Spleen (tissue), 11 donors: ENCODE measurements around the gene RPUSD1. TPM values are rescaled to one million over a fixed set of nuclear protein-coding genes. Genes with fewer than 3 reads are reported as not detected.

Source experiments
- DNase-seq: peaks from one replicate; pipeline ENCODE4 v3.0.0-alpha.2; 2020
- H3K27ac ChIP-seq, 8 donors: fragments of 200-600 bp; sonication (generic) in 7 of 8; 1 replicate in 4 of 8; 2 replicates in 4 of 8; pipeline versions ENCODE4 v1.5.0 to v1.8.0; 2016 to 2021; ENCODE audit warnings: inconsistent platforms in 4 of 8, mild to moderate bottlenecking in 4 of 8, moderate library complexity in 1 of 8
- H3K27me3 ChIP-seq, 7 donors: fragments of 200-600 bp; sonication (generic) in 6 of 7; replicated peaks in 1 of 7; 1 replicate in 4 of 7; 2 replicates in 3 of 7; pipeline versions ENCODE4 v1.5.0 to v1.8.0; 2016 to 2021; ENCODE audit warnings: inconsistent platforms in 3 of 7, mild to moderate bottlenecking in 1 of 7
- H3K36me3 ChIP-seq, 6 donors: fragments of 200-600 bp; sonication (generic) in 5 of 6; 1 replicate in 4 of 6; 2 replicates in 2 of 6; pipeline versions ENCODE4 v1.5.0 to v1.8.0; 2016 to 2021; ENCODE audit warnings: inconsistent platforms in 2 of 6
- H3K4me1 ChIP-seq, 6 donors: fragments of 200-600 bp; sonication (generic) in 5 of 6; 1 replicate in 3 of 6; 2 replicates in 3 of 6; pipeline versions ENCODE4 v1.5.0 to v1.8.0; 2016 to 2021; ENCODE audit warnings: inconsistent platforms in 3 of 6
- H3K4me3 ChIP-seq, 8 donors: fragments of 200-600 bp; sonication (generic) in 7 of 8; 1 replicate in 4 of 8; 2 replicates in 4 of 8; pipeline versions ENCODE4 v1.5.0 to v1.8.0; 2016 to 2021; ENCODE audit warnings: inconsistent platforms in 4 of 8, mild to moderate bottlenecking in 4 of 8, moderate library complexity in 2 of 8
- H3K9me3 ChIP-seq, 8 donors: fragments of 200-600 bp; sonication (generic) in 7 of 8; 1 replicate in 4 of 8; 2 replicates in 4 of 8; pipeline versions ENCODE4 v1.5.0 to v1.8.0; 2016 to 2021; ENCODE audit warnings: inconsistent platforms in 4 of 8
- POLR2A ChIP-seq, 3 donors: fragments of 450-650 bp; IDR thresholded peaks; one replicate each; pipeline ENCODE4 v1.5.1; 2017; ENCODE audit warnings: antibody characterized with exemption in 3 of 3, mild to moderate bottlenecking in 1 of 3
- POLR2AphosphoS5 ChIP-seq, 3 donors: sonication (generic); formaldehyde crosslinking; IDR thresholded peaks; one replicate each; pipeline ENCODE4 v1.5.1; 2017; ENCODE audit warnings: antibody characterized with exemption in 3 of 3
- WGBS, 5 donors: extraction: QIAGEN DNeasy Blood & Tissue Kit in 3 of 5; methylation state at CpG; one replicate each; pipeline versions ENCODE4 v1.1.5 to v1.1.7; 2013 to 2018; 5-methylcytosine and 5-hydroxymethylcytosine counted together
- intact Hi-C: fragments of 100-400 bp; cut with DNase I; formaldehyde crosslinking; loops from one replicate; pipeline ENCODE4 v1.15.0; 2023; ENCODE audit warnings: low total_unique reads
- polyA plus RNA-seq, 3 donors: library from polyadenylated mRNA; stranded (reverse); fragments of 200-250 nt; gene quantifications; one replicate each; pipeline ENCODE4 v1.2.1, GENCODE V29; 2013
- total RNA-seq, 7 donors: library from RNA; depleted of rRNA in 3 of 7; stranded (reverse); fragments of >200 nt in 3 of 7; fragmentation: NEBNext Ultra II Directional in 4 of 7; extraction: Animal tissue kit (Norgen Biotek cat#: 25700) in 4 of 7; gene quantifications; one replicate each; pipeline versions ENCODE4 v1.1.0 to v1.2.1, GENCODE V29; 2016 to 2021
- TF ChIP-seq, protein P1 (sequence below), 11 experiments: fragments of 200-600 bp in 7 of 11; fragments of 450-650 bp in 4 of 11; sonication (generic) in 4 of 11; IDR thresholded peaks in 8 of 11; conservative IDR thresholded peaks in 3 of 11; 1 replicate in 7 of 11; 2 replicates in 4 of 11; pipeline versions ENCODE4 v1.4.0 to v1.8.0; 2016 to 2021; ENCODE audit warnings: antibody characterized with exemption in 11 of 11, inconsistent platforms in 4 of 11, mild to moderate bottlenecking in 1 of 11
- donor health status: healthy with polysubstance abuse.
- donor health status: DM: no; HTN: no; CAD: no; lungs with moderate emphysema.
- donor health status: DM: no; HTN: no; CAD: no.
- donor health status: Bipolar disorder and iron deficiency.
- donor health status: healthy.
- donor health status: DM: no; HTN: no; CAD: no.
- donor health status: DM: yes; HTN: yes; CAD: no.

Gene RPUSD1
- total and polyA plus RNA-seq, 10 donors, result 17.9 to 34.2 (median 21.7) TPM

DNA sequence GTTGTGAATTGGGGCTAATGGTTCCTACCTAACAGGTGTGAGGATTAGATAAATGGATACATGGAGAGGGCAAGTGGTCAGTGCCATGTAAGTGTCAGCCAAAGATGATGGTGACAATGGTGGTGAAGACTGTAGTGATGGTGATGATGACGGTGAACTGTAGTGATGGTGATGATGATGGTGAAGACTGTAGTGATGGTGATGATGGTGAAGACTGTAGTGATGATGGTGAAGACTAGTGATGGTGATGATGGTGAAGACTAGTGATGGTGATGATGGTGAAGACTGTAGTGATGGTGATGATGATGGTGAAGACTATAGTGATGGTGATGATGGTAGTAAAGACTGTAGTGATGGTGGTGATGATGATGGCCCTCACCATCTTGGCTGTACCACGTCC lies 30.4 kb upstream of the RPUSD1 start:
- Histone ChIP-seq H3K36me3 (no peaks in the 10 kb centered on the region), H3K4me1 (peaks cover 3 to 12% (median 4%) of the 10 kb centered on the region in 6 donors), H3K27me3 (peaks cover 0 to 100% (median 50%) of the 10 kb centered on the region in 7 donors), H3K4me3 (no peak overlapping the region), H3K27ac (no peak overlapping the region), H3K9me3 (no peaks in the 10 kb centered on the region)
- WGBS, 5 donors, result 68 to 83% (median 73%) methylated on average over 2 of the region's 2 CpGs
- TF ChIP-seq POLR2AphosphoS5 (IDR thresholded peaks at IDR 0.05), result no peak
- DNase-seq, result no peak
- intact Hi-C loops, result loop anchor here (10.0 kb wide), 1 partner anchor 156 kb away; the partner anchor contains the start of gene LMF1

DNA sequence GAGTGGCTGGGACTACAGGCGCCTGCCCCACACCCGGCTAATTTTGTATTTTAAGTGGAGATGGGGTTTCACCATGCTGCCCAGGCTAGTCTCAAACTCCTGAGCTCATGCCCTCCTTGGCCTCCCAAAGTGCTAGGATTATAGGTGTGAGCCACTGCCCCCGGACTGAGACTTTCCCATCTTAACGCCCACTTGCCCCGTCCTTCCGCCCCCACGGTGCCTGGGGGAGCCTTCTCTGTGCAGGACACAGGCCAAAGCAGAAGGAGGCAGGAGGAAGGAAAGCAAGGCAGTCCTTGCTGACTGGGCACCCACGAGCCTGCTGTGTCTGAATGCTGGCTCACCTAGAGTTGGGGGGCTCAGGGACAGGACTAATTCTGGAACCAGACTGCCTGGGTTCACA lies 30.0 kb upstream of the RPUSD1 start:
- Histone ChIP-seq H3K36me3 (no peaks in the 10 kb centered on the region), H3K9me3 (no peaks in the 10 kb centered on the region), H3K4me3 (no peak overlapping the region), H3K27me3 (peaks cover 0 to 100% (median 54%) of the 10 kb centered on the region in 7 donors), H3K27ac (no peak overlapping the region), H3K4me1 (peaks cover 3 to 16% (median 9%) of the 10 kb centered on the region in 6 donors)
- 73 to 85% (median 81%) methylated on average over 8 of the region's 8 CpGs for WGBS, 5 donors
- TF ChIP-seq POLR2AphosphoS5 (IDR thresholded peaks at IDR 0.05), result no peak
- no peak for TF ChIP-seq POLR2A (IDR thresholded peaks at IDR 0.05)
- TF ChIP-seq, protein P1, sequence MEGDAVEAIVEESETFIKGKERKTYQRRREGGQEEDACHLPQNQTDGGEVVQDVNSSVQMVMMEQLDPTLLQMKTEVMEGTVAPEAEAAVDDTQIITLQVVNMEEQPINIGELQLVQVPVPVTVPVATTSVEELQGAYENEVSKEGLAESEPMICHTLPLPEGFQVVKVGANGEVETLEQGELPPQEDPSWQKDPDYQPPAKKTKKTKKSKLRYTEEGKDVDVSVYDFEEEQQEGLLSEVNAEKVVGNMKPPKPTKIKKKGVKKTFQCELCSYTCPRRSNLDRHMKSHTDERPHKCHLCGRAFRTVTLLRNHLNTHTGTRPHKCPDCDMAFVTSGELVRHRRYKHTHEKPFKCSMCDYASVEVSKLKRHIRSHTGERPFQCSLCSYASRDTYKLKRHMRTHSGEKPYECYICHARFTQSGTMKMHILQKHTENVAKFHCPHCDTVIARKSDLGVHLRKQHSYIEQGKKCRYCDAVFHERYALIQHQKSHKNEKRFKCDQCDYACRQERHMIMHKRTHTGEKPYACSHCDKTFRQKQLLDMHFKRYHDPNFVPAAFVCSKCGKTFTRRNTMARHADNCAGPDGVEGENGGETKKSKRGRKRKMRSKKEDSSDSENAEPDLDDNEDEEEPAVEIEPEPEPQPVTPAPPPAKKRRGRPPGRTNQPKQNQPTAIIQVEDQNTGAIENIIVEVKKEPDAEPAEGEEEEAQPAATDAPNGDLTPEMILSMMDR (IDR thresholded peaks at IDR 0.05 in 8 of 11, conservative IDR thresholded peaks at IDR 0.05 in 3 of 11), result no peak
- no peak for DNase-seq
- intact Hi-C loops, result loop anchor here (10.0 kb wide), 1 partner anchor 157 kb away; the partner anchor contains the start of gene LMF1

DNA sequence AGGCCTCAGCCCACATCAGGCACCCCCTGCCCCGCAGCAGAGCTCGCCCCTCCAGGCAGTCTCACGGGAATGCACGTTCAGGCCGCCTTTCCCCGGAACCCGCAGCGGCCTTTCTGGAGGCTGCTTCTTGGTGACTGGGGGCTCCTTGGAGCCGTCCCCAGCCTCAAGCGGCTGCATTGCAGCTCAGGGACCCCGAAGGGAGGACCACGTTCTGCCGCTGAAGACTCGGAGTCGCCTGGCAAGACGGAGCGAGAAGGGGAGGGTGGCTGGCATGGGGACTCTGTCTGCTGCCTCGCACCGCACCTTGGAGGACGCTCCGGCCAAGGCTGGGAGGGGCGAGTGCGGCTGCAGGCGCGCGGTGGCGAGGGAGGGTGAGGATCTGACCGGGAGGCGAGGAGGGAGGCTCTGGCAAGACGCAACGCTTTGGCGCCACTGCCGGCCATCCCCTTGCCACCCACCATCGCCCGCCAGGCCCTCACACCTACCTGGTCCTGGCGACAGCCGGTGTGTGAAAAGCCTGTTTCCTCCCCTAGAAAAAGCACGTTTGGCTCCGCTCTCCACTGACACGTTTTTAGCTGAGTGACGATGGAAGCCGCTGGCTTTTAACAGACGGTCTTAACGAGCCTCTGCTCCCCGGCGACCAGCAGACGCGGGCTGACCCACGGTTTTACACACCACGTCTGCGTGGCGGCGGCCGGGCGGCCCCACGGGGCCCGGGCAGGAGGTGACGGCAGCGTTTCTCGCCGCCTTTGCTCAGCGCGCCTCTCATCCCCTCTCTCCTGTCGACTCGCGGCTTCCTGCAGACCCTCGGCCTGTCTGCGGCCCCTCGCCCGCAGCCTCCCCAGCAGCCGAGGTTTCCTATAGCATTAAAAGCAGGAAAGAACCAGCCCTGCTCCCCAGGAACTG lies 29.1 kb upstream of the RPUSD1 start:
- no peak overlapping the region for H3K27ac ChIP-seq
- no peak for DNase-seq
- 35 to 73% (median 57%) methylated on average over 43 to 71 of the region's 71 CpGs for WGBS, 5 donors
- H3K27me3 ChIP-seq, result peaks cover 0 to 100% (median 58%) of the 10 kb centered on the region in 7 donors
- H3K9me3 ChIP-seq, result peaks cover 0 to 3% (median 0%) of the 10 kb centered on the region in 8 donors
- no peaks in the 10 kb centered on the region for H3K36me3 ChIP-seq
- peaks cover 3 to 18% (median 9%) of the 10 kb centered on the region in 6 donors for H3K4me1 ChIP-seq
- no peak overlapping the region for H3K4me3 ChIP-seq
- intact Hi-C loops, result loop anchor here (10.0 kb wide), 1 partner anchor 158 kb away; the partner anchor contains the start of gene LMF1
- TF ChIP-seq POLR2AphosphoS5 (IDR thresholded peaks at IDR 0.05), result no peak
- TF ChIP-seq, protein P1 (IDR thresholded peaks at IDR 0.05 in 8 of 11, conservative IDR thresholded peaks at IDR 0.05 in 3 of 11), result no peak
- no peak for TF ChIP-seq POLR2A (IDR thresholded peaks at IDR 0.05)

DNA sequence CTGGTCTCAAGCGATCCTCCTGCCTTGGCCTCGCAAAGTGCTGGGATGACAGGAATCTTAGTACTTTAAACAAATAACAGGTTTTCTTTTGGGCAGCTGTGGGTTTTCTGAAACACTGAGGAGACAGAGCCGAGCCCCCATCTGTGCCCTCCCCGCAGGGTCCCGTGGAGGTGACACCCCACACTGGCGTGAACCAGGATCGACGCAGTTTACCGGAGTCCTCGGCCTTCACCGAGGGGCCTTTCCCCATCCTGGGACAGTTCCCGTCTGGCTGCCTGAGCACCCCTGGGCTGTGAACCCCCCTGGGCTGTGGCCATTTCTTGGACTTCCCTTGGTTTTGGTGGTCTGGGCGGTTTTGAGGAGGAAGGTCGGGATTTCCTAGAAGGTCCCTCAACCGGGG lies 27.7 kb upstream of the RPUSD1 start:
- Histone ChIP-seq H3K27me3 (peaks cover 0 to 99% (median 51%) of the 10 kb centered on the region in 7 donors), H3K4me1 (peaks cover 3 to 18% (median 9%) of the 10 kb centered on the region in 6 donors), H3K4me3 (no peak overlapping the region), H3K9me3 (peaks cover 0 to 6% (median 0%) of the 10 kb centered on the region in 8 donors), H3K36me3 (no peaks in the 10 kb centered on the region), H3K27ac (no peak overlapping the region)
- intact Hi-C loops, result loop anchor here (10.0 kb wide), 1 partner anchor 159 kb away; the partner anchor contains the start of gene LMF1
- TF ChIP-seq POLR2A (IDR thresholded peaks at IDR 0.05), result no peak
- no peak for TF ChIP-seq POLR2AphosphoS5 (IDR thresholded peaks at IDR 0.05)
- TF ChIP-seq, protein P1 (IDR thresholded peaks at IDR 0.05 in 8 of 11, conservative IDR thresholded peaks at IDR 0.05 in 3 of 11), result no peak
- 84 to 95% (median 92%) methylated on average over 15 of the region's 15 CpGs for WGBS, 5 donors
- no peak for DNase-seq
